ENCODE data around the gene MED29. TPM values are rescaled to one million over a fixed set of nuclear protein-coding genes. Genes with fewer than 3 reads are reported as not detected.

MED29 gene
- total RNA-seq, 1 donor from 2014 or later, result 27.0 TPM

- Histone ChIP-seq H3K9ac (ENCODE audit: low read length) (peak overlapping the region; percentile 90), H3K27me3 (ENCODE audit: insufficient read depth, low read length) (no peaks in the 10 kb centered on the region), H2AFZ (ENCODE audit: low read depth, low read length) (no peak overlapping the region), H3K4me1 (ENCODE audit: insufficient read depth, low read length) (peaks cover 55% of the 10 kb centered on the region), H3K4me3 (ENCODE audit: insufficient read depth, low read depth, low read length) (no peak overlapping the region), H3K36me3 (ENCODE audit: insufficient read depth, low read length) (peaks cover 4% of the 10 kb centered on the region), H3K27ac (ENCODE audit: low read depth, low read length) (peak overlapping the region; percentile 97), H3K9me3 (ENCODE audit: insufficient read depth, low read depth, low read length) (no peaks in the 10 kb centered on the region), H3K4me2 (ENCODE audit: low read length) (peak overlapping the region; percentile 96), H3K79me2 (ENCODE audit: insufficient read depth, low read length) (peaks cover 61% of the 10 kb centered on the region), H4K20me1 (ENCODE audit: insufficient read depth, low read length) (peaks cover 42% of the 10 kb centered on the region)
- Mint-ChIP-seq H3K36me3 (ENCODE audit: low read depth, unreplicated experiment) (peaks cover 5% of the 10 kb centered on the region), H3K27ac (ENCODE audit: unreplicated experiment) (peak overlapping the region; percentile 43), H3K9me3 (ENCODE audit: unreplicated experiment) (no peaks in the 10 kb centered on the region), H3K27me3 (ENCODE audit: low read depth, unreplicated experiment) (no peaks in the 10 kb centered on the region), H3K4me1 (ENCODE audit: low read depth, unreplicated experiment) (peaks cover 34% of the 10 kb centered on the region), H3K4me3 (ENCODE audit: unreplicated experiment) (peak overlapping the region; percentile 90)
- FAIRE-seq, result no peak
- no peak for DNase-seq (ENCODE audit: low read depth)
- TF ChIP-seq CTCF (IDR thresholded peaks at IDR 0.05; ENCODE audit: insufficient read depth, low read depth, low read length) (no peak), EZH2 (IDR thresholded peaks at IDR 0.05; ENCODE audit: insufficient read depth, low read length) (no peak)
Measured at GRCh38 chr19:39410831-39411080, 19.6 kb downstream of the MED29 start.

- H4K20me1 ChIP-seq (ENCODE audit: insufficient read depth, low read length), result peaks cover 47% of the 10 kb centered on the region
- peaks cover 4% of the 10 kb centered on the region for H3K36me3 ChIP-seq (ENCODE audit: insufficient read depth, low read length)
- TF ChIP-seq EZH2 (IDR thresholded peaks at IDR 0.05; ENCODE audit: insufficient read depth, low read length) (no peak), CTCF (IDR thresholded peaks at IDR 0.05; ENCODE audit: insufficient read depth, low read depth, low read length) (no peak)
- no peaks in the 10 kb centered on the region for H3K27me3 ChIP-seq (ENCODE audit: insufficient read depth, low read length)
- peak overlapping the region; percentile 97 for H3K27ac ChIP-seq (ENCODE audit: low read depth, low read length)
- Mint-ChIP-seq H3K9me3 (ENCODE audit: unreplicated experiment) (no peaks in the 10 kb centered on the region), H3K27ac (ENCODE audit: unreplicated experiment) (peak overlapping the region; percentile 43), H3K4me3 (ENCODE audit: unreplicated experiment) (peak overlapping the region; percentile 90), H3K36me3 (ENCODE audit: low read depth, unreplicated experiment) (peaks cover 5% of the 10 kb centered on the region), H3K27me3 (ENCODE audit: low read depth, unreplicated experiment) (no peaks in the 10 kb centered on the region), H3K4me1 (ENCODE audit: low read depth, unreplicated experiment) (peaks cover 32% of the 10 kb centered on the region)
- no peaks in the 10 kb centered on the region for H3K9me3 ChIP-seq (ENCODE audit: insufficient read depth, low read depth, low read length)
- peaks cover 52% of the 10 kb centered on the region for H3K4me1 ChIP-seq (ENCODE audit: insufficient read depth, low read length)
- peaks cover 66% of the 10 kb centered on the region for H3K79me2 ChIP-seq (ENCODE audit: insufficient read depth, low read length)
- DNase-seq (ENCODE audit: low read depth) (no peak), FAIRE-seq (no peak)
- H3K4me2 ChIP-seq (ENCODE audit: low read length), result peak overlapping the region; percentile 96
- peak overlapping the region; percentile 18 for H3K4me3 ChIP-seq (ENCODE audit: insufficient read depth, low read depth, low read length)
- H3K9ac ChIP-seq (ENCODE audit: low read length), result peak overlapping the region; percentile 90
- no peak overlapping the region for H2AFZ ChIP-seq (ENCODE audit: low read depth, low read length)
Measured at GRCh38 chr19:39411081-39411831, 20.1 kb downstream of the MED29 start.

DNA sequence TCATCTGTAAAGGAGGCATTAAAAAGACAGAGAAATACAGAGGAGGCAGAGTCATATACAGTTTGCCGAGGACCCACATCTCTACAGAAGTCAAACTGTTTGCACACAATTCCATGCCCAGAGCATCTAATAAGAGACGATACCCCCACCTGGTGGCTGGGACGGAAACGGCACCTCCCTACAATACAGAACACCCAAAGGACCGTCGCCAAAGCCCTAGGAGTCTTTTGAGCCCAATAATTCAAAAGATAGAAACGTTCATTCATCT lies 20.6 kb downstream of the MED29 start:
- peak overlapping the region; percentile 43 for H3K27ac Mint-ChIP-seq (ENCODE audit: unreplicated experiment)
- Histone ChIP-seq H3K27ac (ENCODE audit: low read depth, low read length) (peak overlapping the region; percentile 97), H2AFZ (ENCODE audit: low read depth, low read length) (no peak overlapping the region), H4K20me1 (ENCODE audit: insufficient read depth, low read length) (peaks cover 52% of the 10 kb centered on the region), H3K4me3 (ENCODE audit: insufficient read depth, low read depth, low read length) (peak overlapping the region; percentile 18), H3K9ac (ENCODE audit: low read length) (peak overlapping the region; percentile 90), H3K4me1 (ENCODE audit: insufficient read depth, low read length) (peaks cover 51% of the 10 kb centered on the region), H3K27me3 (ENCODE audit: insufficient read depth, low read length) (no peaks in the 10 kb centered on the region), H3K4me2 (ENCODE audit: low read length) (peak overlapping the region; percentile 96), H3K9me3 (ENCODE audit: insufficient read depth, low read depth, low read length) (no peaks in the 10 kb centered on the region), H3K79me2 (ENCODE audit: insufficient read depth, low read length) (peaks cover 70% of the 10 kb centered on the region), H3K36me3 (ENCODE audit: insufficient read depth, low read length) (peaks cover 4% of the 10 kb centered on the region)
- DNase-seq (ENCODE audit: low read depth) (peak; percentile 74), FAIRE-seq (peak; percentile 37)
- H3K4me1 Mint-ChIP-seq (ENCODE audit: low read depth, unreplicated experiment), result peaks cover 32% of the 10 kb centered on the region
- H3K4me3 Mint-ChIP-seq (ENCODE audit: unreplicated experiment), result peak overlapping the region; percentile 90
- peak; percentile 97 for TF ChIP-seq CTCF (IDR thresholded peaks at IDR 0.05; ENCODE audit: insufficient read depth, low read depth, low read length)
- no peak for TF ChIP-seq EZH2 (IDR thresholded peaks at IDR 0.05; ENCODE audit: insufficient read depth, low read length)
- H3K36me3 Mint-ChIP-seq (ENCODE audit: low read depth, unreplicated experiment), result peaks cover 5% of the 10 kb centered on the region
- H3K9me3 Mint-ChIP-seq (ENCODE audit: unreplicated experiment), result no peaks in the 10 kb centered on the region
- no peaks in the 10 kb centered on the region for H3K27me3 Mint-ChIP-seq (ENCODE audit: low read depth, unreplicated experiment)
